Fibroblast of lung (primary cell): ENCODE measurements around the gene NPHP3. TPM values are rescaled to one million over a fixed set of nuclear protein-coding genes. Genes with fewer than 3 reads are reported as not detected.

Experiments
- DNase-seq, 2 donors: peaks; one replicate each; pipeline versions ENCODE4 v3.0.0 to v3.0.0-alpha.2; 2010; ENCODE audit warnings: low read depth in 2 of 2
- H2AFZ ChIP-seq: 2 replicates; pipeline ENCODE4 v1.5.1; 2012; ENCODE audit warnings: low read length, control low read depth, inconsistent platforms
- H3K27ac ChIP-seq: 2 replicates; pipeline ENCODE4 v1.5.1; 2011; ENCODE audit warnings: low read length, control low read depth; ENCODE audit not compliant: insufficient read depth
- H3K27me3 ChIP-seq: 2 replicates; pipeline ENCODE4 v1.5.1; 2011; ENCODE audit warnings: mild to moderate bottlenecking, low read length; ENCODE audit not compliant: control insufficient read depth, insufficient read depth
- H3K36me3 ChIP-seq: 2 replicates; pipeline ENCODE4 v1.5.1; 2011; ENCODE audit warnings: low read length; ENCODE audit not compliant: control insufficient read depth, insufficient read depth
- H3K4me1 ChIP-seq: 2 replicates; pipeline ENCODE4 v1.5.1; 2011; ENCODE audit warnings: low read length; ENCODE audit not compliant: control insufficient read depth, insufficient read depth; ENCODE audit errors: extremely low read depth
- H3K4me2 ChIP-seq: 2 replicates; pipeline ENCODE4 v1.5.1; 2011; ENCODE audit warnings: low read length, control low read depth; ENCODE audit not compliant: insufficient read depth; ENCODE audit errors: extremely low read depth
- H3K4me3 ChIP-seq, 4 experiments: fragments of 200-600 bp in 1 of 4; sonication (generic) in 1 of 4; replicated peaks in 1 of 4; 2 replicates each; pipeline ENCODE4 v1.5.1; 2011 to 2016; ENCODE audit warnings: low read length in 4 of 4, low read depth in 3 of 4, mild to moderate bottlenecking in 3 of 4, control low read depth in 2 of 4, inconsistent platforms in 1 of 4, mixed read lengths in 1 of 4; ENCODE audit not compliant: insufficient read depth in 1 of 4; ENCODE audit errors: control extremely low read depth in 1 of 4
- H3K79me2 ChIP-seq: 2 replicates; pipeline ENCODE4 v1.5.1; 2012; ENCODE audit warnings: mild to moderate bottlenecking, low read length, inconsistent platforms; ENCODE audit not compliant: control insufficient read depth, insufficient read depth
- H3K9ac ChIP-seq: 2 replicates; pipeline ENCODE4 v1.5.1; 2011; ENCODE audit warnings: mild to moderate bottlenecking, low read length, control low read depth; ENCODE audit not compliant: insufficient read depth
- H3K9me3 ChIP-seq: 2 replicates; pipeline ENCODE4 v1.5.1; 2012; ENCODE audit warnings: low read depth, low read length; ENCODE audit not compliant: control insufficient read depth, insufficient read depth
- H4K20me1 ChIP-seq: 2 replicates; pipeline ENCODE4 v1.5.1; 2011; ENCODE audit warnings: low read length; ENCODE audit not compliant: control insufficient read depth, insufficient read depth; ENCODE audit errors: extremely low read depth
- EZH2 ChIP-seq: IDR thresholded peaks from 2 replicates; pipeline ENCODE4 v1.5.1; 2012; ENCODE audit warnings: low read length, control low read depth, mild to moderate bottlenecking; ENCODE audit errors: missing control alignments
- polyA plus RNA-seq, 2 donors: library from polyadenylated mRNA; depleted of rRNA in 1 of 2; stranded (reverse) in 1 of 2; unstranded in 1 of 2; fragments of >200 nt; gene quantifications; 2 replicates each; pipeline ENCODE4 v1.2.1, GENCODE V29; 2011 to 2012; ENCODE audit warnings: missing spikeins in 1 of 2
- total RNA-seq: library from RNA; depleted of rRNA; stranded (reverse); fragments of >200 nt; gene quantifications from 2 replicates; pipeline ENCODE4 v1.2.1, GENCODE V29; 2014
- TF ChIP-seq, protein P1 (sequence below), 2 donors: IDR thresholded peaks in 1 of 2; conservative IDR thresholded peaks in 1 of 2; 1 replicate in 1 of 2; 2 replicates in 1 of 2; pipeline ENCODE4 v1.5.1; 2011 to 2012; ENCODE audit warnings: low read length in 2 of 2, control low read depth in 1 of 2, inconsistent platforms in 1 of 2, low read depth in 1 of 2, mild to moderate bottlenecking in 1 of 2

The NPHP3 gene
- total and polyA plus RNA-seq, 2 donors (not counting 1 experiment from before 2014, with no cell fraction given): 24.4 to 38.5 TPM

DNA sequence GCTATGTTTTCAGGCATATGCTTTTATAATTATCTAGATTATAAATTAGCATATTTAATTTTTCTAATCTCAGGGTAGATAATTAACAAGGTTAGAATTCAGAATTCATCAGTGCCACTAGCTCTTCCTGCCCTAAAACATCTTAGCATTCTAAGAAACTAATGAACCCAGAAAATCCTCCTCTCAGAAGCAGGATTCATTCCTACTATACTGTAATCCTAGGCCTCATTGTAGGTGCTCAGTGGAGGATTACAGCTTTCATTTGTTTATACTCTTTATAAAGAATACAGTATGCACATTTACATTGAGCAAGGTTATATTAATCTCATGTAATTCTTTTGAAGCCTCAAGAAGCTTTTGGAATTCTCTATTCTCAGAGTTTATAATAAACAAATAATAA lies 83.5 kb downstream of the NPHP3 start:
- H3K27me3 ChIP-seq: no peaks in the 10 kb centered on the region
- peaks cover 4% of the 10 kb centered on the region for H3K4me1 ChIP-seq
- no peak for TF ChIP-seq EZH2
- TF ChIP-seq, protein P1, sequence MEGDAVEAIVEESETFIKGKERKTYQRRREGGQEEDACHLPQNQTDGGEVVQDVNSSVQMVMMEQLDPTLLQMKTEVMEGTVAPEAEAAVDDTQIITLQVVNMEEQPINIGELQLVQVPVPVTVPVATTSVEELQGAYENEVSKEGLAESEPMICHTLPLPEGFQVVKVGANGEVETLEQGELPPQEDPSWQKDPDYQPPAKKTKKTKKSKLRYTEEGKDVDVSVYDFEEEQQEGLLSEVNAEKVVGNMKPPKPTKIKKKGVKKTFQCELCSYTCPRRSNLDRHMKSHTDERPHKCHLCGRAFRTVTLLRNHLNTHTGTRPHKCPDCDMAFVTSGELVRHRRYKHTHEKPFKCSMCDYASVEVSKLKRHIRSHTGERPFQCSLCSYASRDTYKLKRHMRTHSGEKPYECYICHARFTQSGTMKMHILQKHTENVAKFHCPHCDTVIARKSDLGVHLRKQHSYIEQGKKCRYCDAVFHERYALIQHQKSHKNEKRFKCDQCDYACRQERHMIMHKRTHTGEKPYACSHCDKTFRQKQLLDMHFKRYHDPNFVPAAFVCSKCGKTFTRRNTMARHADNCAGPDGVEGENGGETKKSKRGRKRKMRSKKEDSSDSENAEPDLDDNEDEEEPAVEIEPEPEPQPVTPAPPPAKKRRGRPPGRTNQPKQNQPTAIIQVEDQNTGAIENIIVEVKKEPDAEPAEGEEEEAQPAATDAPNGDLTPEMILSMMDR (conservative IDR thresholded peaks at IDR 0.05 in 1 of 2, IDR thresholded peaks at IDR 0.05 in 1 of 2; ENCODE audit: low read depth in 1 of 2, low read length in 2 of 2): no peak
- H3K27ac ChIP-seq: no peak overlapping the region
- H3K79me2 ChIP-seq: no peaks in the 10 kb centered on the region
- H3K36me3 ChIP-seq: peaks cover 4% of the 10 kb centered on the region
- no peak for DNase-seq
- no peak overlapping the region for H2AFZ ChIP-seq
- no peaks in the 10 kb centered on the region for H4K20me1 ChIP-seq
- H3K9me3 ChIP-seq: no peaks in the 10 kb centered on the region
- H3K4me2 ChIP-seq: no peak overlapping the region
- H3K9ac ChIP-seq: no peak overlapping the region
- H3K4me3 ChIP-seq: no peak overlapping the region

DNA sequence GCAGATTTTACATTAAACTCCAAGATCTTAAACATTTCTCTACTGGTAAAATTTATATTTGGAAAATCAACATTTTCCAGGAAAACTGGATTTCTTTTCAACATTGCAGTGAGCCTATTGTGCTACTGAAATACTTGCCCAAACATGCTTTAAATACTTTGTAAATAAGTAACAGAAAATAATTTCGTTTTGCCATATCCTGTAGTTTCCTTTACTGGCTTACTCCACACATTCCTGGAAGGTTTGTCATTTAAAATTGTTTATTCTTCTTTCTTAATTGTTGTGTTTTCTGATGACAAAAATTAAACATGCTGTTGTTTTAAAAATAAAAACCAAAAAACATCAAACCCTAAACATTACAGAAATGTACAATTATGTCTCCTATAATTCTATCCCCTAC lies 84.6 kb downstream of the NPHP3 start:
- Histone ChIP-seq H3K36me3 (peaks cover 4% of the 10 kb centered on the region), H3K9ac (no peak overlapping the region), H3K4me1 (peaks cover 4% of the 10 kb centered on the region), H3K27me3 (no peaks in the 10 kb centered on the region), H3K4me2 (peak overlapping the region; percentile 8), H2AFZ (no peak overlapping the region), H3K9me3 (no peaks in the 10 kb centered on the region), H3K27ac (no peak overlapping the region), H3K79me2 (no peaks in the 10 kb centered on the region), H3K4me3 (no peak overlapping the region), H4K20me1 (no peaks in the 10 kb centered on the region)
- DNase-seq: peak; percentile 39 to 55
- TF ChIP-seq, protein P1 (conservative IDR thresholded peaks at IDR 0.05 in 1 of 2, IDR thresholded peaks at IDR 0.05 in 1 of 2; ENCODE audit: low read depth in 1 of 2, low read length in 2 of 2): no peak
- TF ChIP-seq EZH2: no peak

DNA sequence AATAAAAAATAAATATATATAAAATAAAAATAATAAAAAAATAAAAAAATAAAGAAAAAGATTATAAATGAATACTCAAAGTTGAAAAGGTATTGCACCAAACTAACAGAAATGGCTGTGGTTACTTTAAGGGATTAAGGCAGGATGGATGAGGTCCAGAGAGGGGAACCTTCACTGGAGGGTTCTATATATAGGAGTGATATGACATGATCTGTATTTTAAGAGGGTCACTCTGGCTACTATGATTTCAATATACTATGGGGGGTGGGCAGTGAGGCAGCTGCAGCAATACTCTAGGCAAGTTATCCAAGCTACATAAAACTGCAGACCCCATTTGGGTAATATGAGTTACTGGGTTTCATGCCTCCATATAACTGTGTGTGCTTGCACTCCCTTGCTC lies 87.2 kb downstream of the NPHP3 start:
- no peaks in the 10 kb centered on the region for H3K79me2 ChIP-seq
- H3K27ac ChIP-seq: no peak overlapping the region
- no peaks in the 10 kb centered on the region for H4K20me1 ChIP-seq
- no peak overlapping the region for H3K4me3 ChIP-seq
- TF ChIP-seq EZH2: no peak
- TF ChIP-seq, protein P1 (conservative IDR thresholded peaks at IDR 0.05 in 1 of 2, IDR thresholded peaks at IDR 0.05 in 1 of 2; ENCODE audit: low read depth in 1 of 2, low read length in 2 of 2): no peak
- peaks cover 4% of the 10 kb centered on the region for H3K4me1 ChIP-seq
- H2AFZ ChIP-seq: no peak overlapping the region
- H3K9ac ChIP-seq: no peak overlapping the region
- no peak overlapping the region for H3K4me2 ChIP-seq
- no peaks in the 10 kb centered on the region for H3K9me3 ChIP-seq
- H3K27me3 ChIP-seq: no peaks in the 10 kb centered on the region
- H3K36me3 ChIP-seq: peaks cover 4% of the 10 kb centered on the region
- DNase-seq: no peak

Other genes with a start within 250 kb of the NPHP3 start
- gene ACKR4, start 125.1 kb downstream of the NPHP3 start, total RNA-seq: 1.8 and 14.9 TPM in 2 replicates
- gene ACKR4, start 125.1 kb downstream of the NPHP3 start, polyA plus RNA-seq: 11.6 and 14.3 TPM in 2 replicates
- 44.9 and 101 TPM in 2 replicates for gene ACAD11, start 62.6 kb downstream of the NPHP3 start, total RNA-seq
- 15.6 and 27.9 TPM in 2 replicates for gene ACAD11, start 62.6 kb downstream of the NPHP3 start, polyA plus RNA-seq
- gene UBA5, start 62.1 kb downstream of the NPHP3 start, total RNA-seq: 30.0 and 43.6 TPM in 2 replicates
- 37.3 and 47.5 TPM in 2 replicates for gene UBA5, start 62.1 kb downstream of the NPHP3 start, polyA plus RNA-seq